Omental fat pad (tissue), 4 donors: ENCODE measurements around the gene EMD. TPM values are rescaled to one million over a fixed set of nuclear protein-coding genes. Genes with fewer than 3 reads are reported as not detected.

Experiments
- ATAC-seq: fragments of 150-250 bp; one replicate; pipeline ENCODE4 v1.9.1; 2016; ENCODE audit warnings: mild to moderate bottlenecking, moderate library complexity; ENCODE audit not compliant: low FRiP score
- DNase-seq: peaks from one replicate; pipeline ENCODE4 v3.0.0-alpha.2; 2019; ENCODE audit warnings: low spot score
- total RNA-seq, 4 donors: library from RNA; depleted of rRNA; stranded (reverse); fragments of >200 nt; gene quantifications; one replicate each; pipeline ENCODE4 v1.1.0, GENCODE V29; 2016
- TF ChIP-seq, protein P1 (sequence below), 3 donors: fragments of 450-650 bp; IDR thresholded peaks; one replicate each; pipeline ENCODE4 v1.5.1; 2016 to 2017; ENCODE audit warnings: antibody characterized with exemption in 3 of 3, mild to moderate bottlenecking in 3 of 3, moderate library complexity in 2 of 3

Gene EMD
- total RNA-seq, 4 donors from 2014 or later = 25.7 to 61.8 (median 53.2) TPM

DNA sequence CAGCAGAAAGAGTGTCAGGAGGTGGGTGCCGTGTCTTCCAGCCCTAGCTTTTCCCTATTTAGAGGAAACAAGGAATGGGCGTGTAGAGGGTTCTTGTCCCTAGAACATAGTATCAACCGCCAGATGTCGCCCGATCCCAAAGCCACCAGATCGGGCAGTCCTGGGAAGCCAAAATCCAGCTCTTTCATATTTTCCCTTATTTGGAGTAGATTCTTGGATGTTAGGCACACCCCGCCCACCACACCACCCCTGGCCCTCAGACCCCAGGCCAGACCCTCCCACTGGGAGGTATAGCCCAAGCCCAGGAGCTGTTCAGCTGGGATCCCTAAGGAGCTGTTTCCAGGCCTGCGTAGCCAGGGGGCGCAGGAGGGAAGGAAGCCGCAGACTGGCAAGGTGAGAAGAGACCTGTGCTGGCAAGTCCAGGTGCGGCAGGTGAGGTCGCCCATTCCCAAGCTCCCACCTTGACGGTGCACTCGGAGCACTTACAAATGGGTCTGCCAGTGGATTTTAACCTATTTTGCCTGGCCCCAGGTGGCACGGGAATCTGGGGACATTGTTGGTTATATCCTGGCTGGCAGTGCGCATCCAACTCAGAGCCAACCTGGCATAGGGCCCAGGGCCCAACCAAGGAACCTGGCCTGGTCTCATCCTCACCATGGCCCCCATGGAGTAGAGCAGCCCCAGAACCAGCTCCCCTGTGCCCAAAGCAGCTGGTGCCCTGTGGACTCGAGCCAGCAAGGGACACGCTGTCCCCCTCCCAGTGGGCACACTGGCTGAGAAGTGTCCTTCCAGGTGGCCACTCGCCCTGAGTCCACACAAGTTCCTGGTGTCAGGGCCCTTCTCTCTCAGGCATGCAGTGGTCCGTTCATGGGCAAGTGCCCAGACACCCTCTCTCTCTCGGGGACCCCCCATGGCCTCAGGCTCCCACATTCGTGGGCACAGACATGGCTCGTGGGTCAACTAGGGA is 5.5 kb upstream of the EMD start:
- DNase-seq = no peak
- TF ChIP-seq, protein P1, sequence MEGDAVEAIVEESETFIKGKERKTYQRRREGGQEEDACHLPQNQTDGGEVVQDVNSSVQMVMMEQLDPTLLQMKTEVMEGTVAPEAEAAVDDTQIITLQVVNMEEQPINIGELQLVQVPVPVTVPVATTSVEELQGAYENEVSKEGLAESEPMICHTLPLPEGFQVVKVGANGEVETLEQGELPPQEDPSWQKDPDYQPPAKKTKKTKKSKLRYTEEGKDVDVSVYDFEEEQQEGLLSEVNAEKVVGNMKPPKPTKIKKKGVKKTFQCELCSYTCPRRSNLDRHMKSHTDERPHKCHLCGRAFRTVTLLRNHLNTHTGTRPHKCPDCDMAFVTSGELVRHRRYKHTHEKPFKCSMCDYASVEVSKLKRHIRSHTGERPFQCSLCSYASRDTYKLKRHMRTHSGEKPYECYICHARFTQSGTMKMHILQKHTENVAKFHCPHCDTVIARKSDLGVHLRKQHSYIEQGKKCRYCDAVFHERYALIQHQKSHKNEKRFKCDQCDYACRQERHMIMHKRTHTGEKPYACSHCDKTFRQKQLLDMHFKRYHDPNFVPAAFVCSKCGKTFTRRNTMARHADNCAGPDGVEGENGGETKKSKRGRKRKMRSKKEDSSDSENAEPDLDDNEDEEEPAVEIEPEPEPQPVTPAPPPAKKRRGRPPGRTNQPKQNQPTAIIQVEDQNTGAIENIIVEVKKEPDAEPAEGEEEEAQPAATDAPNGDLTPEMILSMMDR (IDR thresholded peaks at IDR 0.05) = no peak
- no peak for ATAC-seq

DNA sequence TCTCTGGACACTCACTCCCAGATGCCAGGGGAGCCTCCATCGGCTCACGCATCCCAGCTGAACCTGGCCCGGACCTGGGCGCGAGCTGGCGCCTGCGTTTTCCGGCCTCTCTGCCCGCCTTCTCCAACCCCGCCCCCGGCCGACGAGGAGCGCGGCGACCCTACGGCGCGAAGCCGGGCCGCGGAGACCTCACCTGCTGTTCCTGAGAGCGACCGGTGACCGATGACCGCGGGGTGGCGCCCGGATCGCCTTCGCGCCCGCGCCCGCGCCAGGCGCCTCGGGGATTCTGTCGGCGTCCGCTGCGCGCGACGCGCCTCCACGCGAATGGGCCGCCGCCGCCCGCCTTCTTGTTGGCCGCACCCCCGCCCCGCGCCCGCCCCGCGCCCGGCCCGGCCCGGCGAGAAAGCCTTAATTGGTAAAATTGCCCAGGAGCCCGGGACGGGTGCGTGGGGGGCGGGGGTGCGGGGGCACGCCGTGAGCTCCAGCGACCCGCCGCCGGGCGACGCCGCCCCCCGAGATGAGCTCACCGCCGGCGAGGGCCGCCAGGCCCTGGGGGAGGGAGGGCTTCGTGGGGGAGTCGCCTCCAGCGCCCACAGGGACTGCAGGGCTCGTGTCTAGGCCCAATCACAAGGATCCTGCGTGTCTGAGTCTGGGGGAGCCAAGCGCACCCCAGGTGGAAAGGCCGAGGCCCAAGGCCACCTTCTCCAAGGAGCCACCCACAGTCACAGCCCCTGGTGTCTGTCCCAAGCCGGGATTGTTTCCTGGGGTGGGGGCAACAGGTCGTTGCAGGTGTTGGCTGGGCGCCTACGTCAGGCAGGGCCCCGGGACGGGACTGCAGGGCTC is 4.6 kb upstream of the EMD start, which contains the start of gene FLNA:
Gene FLNA (minus strand): TSS at position 322 of the 843 bp plus-strand sequence. CDS start 3,389 bp downstream, outside the sequence.
- TF ChIP-seq, protein P1 (IDR thresholded peaks at IDR 0.05) = no peak
- DNase-seq = no peak
- no peak for ATAC-seq

DNA sequence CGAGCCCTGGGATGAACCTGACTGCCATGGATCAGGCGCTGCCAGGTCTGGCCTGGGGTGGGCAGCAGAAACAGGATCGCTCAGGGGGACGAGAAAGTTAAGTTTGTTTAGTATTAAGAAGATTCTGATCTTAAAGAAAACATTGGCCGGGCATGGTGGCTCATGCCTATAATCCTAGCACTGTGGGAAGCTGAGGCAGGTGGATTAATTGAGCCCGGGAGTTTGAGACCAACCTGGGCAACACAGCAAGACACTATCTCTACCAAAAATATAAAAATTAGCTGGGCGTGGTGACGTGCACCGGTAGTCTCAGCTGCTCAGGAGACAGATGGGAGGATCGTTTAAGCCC is 4.0 kb upstream of the EMD start:
- TF ChIP-seq, protein P1 (IDR thresholded peaks at IDR 0.05) = no peak
- DNase-seq (no peak), ATAC-seq (no peak)

- TF ChIP-seq, protein P1 (IDR thresholded peaks at IDR 0.05) = no peak
- DNase-seq = no peak
- no peak for ATAC-seq
Measured at GRCh38 chrX:154376774-154377173, 2.3 kb upstream of the EMD start.

- ATAC-seq (peak; percentile 7), DNase-seq (no peak)
- TF ChIP-seq, protein P1 (IDR thresholded peaks at IDR 0.05) = no peak
Measured at GRCh38 chrX:154378059-154378798, 866 bp upstream of the EMD start.

- ATAC-seq = no peak
- no peak for DNase-seq
- TF ChIP-seq, protein P1 (IDR thresholded peaks at IDR 0.05) = no peak
Measured at GRCh38 chrX:154379569-154379951, 465 bp downstream of the EMD start.
